Motor neuron (in vitro differentiated cells): ENCODE results near the gene DMRTA1. TPM values are rescaled to one million over a fixed set of nuclear protein-coding genes. Genes with fewer than 3 reads are reported as not detected.
"Not testable (repeated sequence)": the region's sequence is repeated elsewhere in the genome, so short reads cannot be mapped to it uniquely, and the experiment has no call there.

Experiments
- ATAC-seq, 8 experiments: fragments of 200-7000 bp; cut with Tn5 transposase; replicated peaks in 6 of 8; 2 replicates each; pipeline ENCODE4 v1.8.0; 2021; ENCODE audit warnings: mild to moderate bottlenecking in 8 of 8, moderate library complexity in 8 of 8
- H3K27ac ChIP-seq, 2 donors: fragments of 250-450 bp; sonication (Bioruptor Pico); 2 replicates each; pipeline ENCODE4 v1.9.0; 2021; ENCODE audit warnings: antibody characterized with exemption in 2 of 2, mild to moderate bottlenecking in 2 of 2, moderate library complexity in 1 of 2
- H3K4me1 ChIP-seq, 2 donors: fragments of 250-450 bp; sonication (Bioruptor Pico); replicated peaks in 1 of 2; 2 replicates each; pipeline ENCODE4 v1.6.1; 2021; ENCODE audit warnings: antibody characterized with exemption in 2 of 2, mild to moderate bottlenecking in 2 of 2, moderate library complexity in 1 of 2
- H3K4me3 ChIP-seq, 5 donors: fragments of 250-450 bp; sonication (Bioruptor Pico); 2 replicates each; pipeline ENCODE4 v1.9.0; 2021; ENCODE audit warnings: antibody characterized with exemption in 5 of 5, mild to moderate bottlenecking in 5 of 5, moderate library complexity in 4 of 5
- WGBS, 10 experiments: fragments of 450-650 bp; shearing (Covaris generic); methylation state at CpG; one replicate each; pipeline ENCODE4 v1.0.0; 2022; 5-methylcytosine and 5-hydroxymethylcytosine counted together
- in situ Hi-C, 9 experiments: fragments of 400-800 bp; cut with MboI; loops; one replicate each; pipeline ENCODE4 v1.15.0; 2021; ENCODE audit warnings: low sequenced_read_pairs in 9 of 9, low pct_unique_long_range_greater_than_20kb in 2 of 9; ENCODE audit not compliant: unreplicated experiment in 9 of 9
- total RNA-seq, 8 experiments: library from RNA; unstranded; fragments of 300-600 nt; gene quantifications; 2 replicates each; pipeline versions ENCODE4 v1.2.3 to v1.2.4, GENCODE V29; 2022

DMRTA1 gene
- total RNA-seq, result 1 to 10 TPM in 2 of 8 experiments, under 1 TPM in 6; 0.09 to 3.9 (median 0.88) TPM

DNA sequence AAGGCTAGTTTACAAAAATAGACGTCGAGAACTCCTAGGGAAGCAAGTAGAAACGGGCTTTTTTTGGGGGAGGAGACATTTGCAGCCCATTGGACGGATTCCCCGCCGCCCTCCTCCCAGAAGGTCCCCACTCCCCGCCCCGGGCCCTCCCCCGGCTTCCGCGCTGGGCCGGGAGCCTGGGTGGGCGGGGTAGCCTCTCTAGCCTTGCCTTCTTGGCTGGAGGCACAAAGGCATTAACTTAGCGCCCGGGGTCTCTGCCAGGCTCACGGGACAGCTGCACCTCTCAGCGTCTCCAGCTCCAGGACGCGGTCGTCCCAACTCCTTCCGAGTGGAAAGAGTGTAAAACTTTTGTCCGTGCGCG is at the start of gene DMRTA1:
Gene DMRTA1 (plus strand): TSS at position 236 of the 361 bp plus-strand sequence. CDS start 242 bp downstream, outside the sequence.
- WGBS, 10 experiments, result 0% methylated on average over 1 to 3 of the region's 24 CpGs; no CpG with 5 or more reads in 8 of the 10 experiments
- ATAC-seq, result peak; percentile 62 to 91 (median 70)
- Histone ChIP-seq H3K27ac (peak within 1 kb of the TSS in 1 of 2 donors; percentile 63), H3K4me1 (peaks cover 2 to 4% of the 10 kb centered on the region in 2 donors), H3K4me3 (peak within 1 kb of the TSS; percentile 59 to 73 (median 63))
- in situ Hi-C loops, result loop anchor here in 2 of 9 experiments (10.0 to 25.0 kb wide), 2 partner anchors 132 to 134 kb away; no protein-coding TSS in a partner anchor

GRCh38 chr9:22401671-22402070 is 45.0 kb upstream of the DMRTA1 start:
- no peaks in the 10 kb centered on the region for H3K4me1 ChIP-seq
- no peak overlapping the region for H3K4me3 ChIP-seq
- ATAC-seq, result no peak
- in situ Hi-C loops, result no loop called here
- 0 to 100% (median 50%) methylated on average over 1 to 2 of the region's 2 CpGs; no CpG with 5 or more reads in 2 of the 10 experiments for WGBS, 10 experiments
- H3K27ac ChIP-seq, result no peak overlapping the region

DNA sequence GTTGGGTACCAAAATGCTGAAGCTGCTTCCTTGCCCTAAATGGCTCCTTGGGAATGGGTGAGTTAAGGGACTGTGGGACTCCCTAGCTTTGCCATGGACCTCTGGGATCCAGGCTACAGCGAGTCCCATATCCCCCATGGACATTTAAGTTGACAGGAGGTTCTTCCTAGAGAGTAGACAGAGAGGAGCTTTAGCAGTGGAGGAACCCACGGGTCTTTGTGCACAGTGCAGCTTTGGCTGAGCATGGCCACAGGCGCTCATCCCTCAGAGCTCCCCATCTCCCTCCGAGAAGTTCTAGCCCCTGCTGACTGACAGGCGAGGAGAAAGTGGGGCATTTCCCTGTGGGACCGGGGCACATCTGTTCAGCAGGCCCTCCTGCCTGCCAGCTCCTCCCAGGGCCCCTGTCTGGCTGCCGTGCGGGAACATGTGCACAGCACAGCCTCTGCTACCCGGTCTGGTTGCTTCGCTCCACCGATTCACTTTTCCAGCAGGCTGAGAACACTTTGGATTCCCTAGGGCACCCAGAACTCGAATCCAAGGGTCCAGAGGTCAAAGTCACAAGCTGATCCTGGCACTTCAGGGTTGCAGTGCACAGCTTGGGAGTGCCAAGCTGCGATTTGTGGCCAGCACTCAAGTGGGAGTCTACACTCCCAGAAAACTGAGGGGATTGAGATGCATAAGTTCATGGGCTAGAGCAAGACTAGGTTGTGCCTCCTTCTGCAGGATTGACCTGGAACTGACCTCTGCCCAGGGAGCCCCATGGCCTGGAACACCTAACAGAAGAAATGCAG is 40.6 kb upstream of the DMRTA1 start:
- 0 to 100% (median 74%) methylated on average over 1 to 5 of the region's 13 CpGs; no CpG with 5 or more reads in 4 of the 10 experiments for WGBS, 10 experiments
- Histone ChIP-seq H3K4me3 (no peak overlapping the region), H3K4me1 (no peaks in the 10 kb centered on the region), H3K27ac (no peak overlapping the region)
- ATAC-seq, result no peak
- in situ Hi-C loops, result no loop called here

- Histone ChIP-seq H3K4me1 (no peaks in the 10 kb centered on the region), H3K27ac (no peak overlapping the region), H3K4me3 (no peak overlapping the region)
- peak in 3 of 8 experiments; percentile 38 to 65 (median 44) for ATAC-seq
- in situ Hi-C loops, result no loop called here
- WGBS, 10 experiments, result 0 to 100% (median 50%) methylated on average over 1 of the region's 1 CpG; no CpG with 5 or more reads in 5 of the 10 experiments
Measured at GRCh38 chr9:22413884-22414283, 32.7 kb upstream of the DMRTA1 start.

- 24 to 100% (median 70%) methylated on average over 2 to 5 of the region's 5 CpGs for WGBS, 10 experiments
- ATAC-seq, result no peak
- no peaks in the 10 kb centered on the region for H3K4me1 ChIP-seq
- H3K4me3 ChIP-seq, result no peak overlapping the region
- in situ Hi-C loops, result no loop called here
- no peak overlapping the region for H3K27ac ChIP-seq
Measured at GRCh38 chr9:22415941-22416691, 30.5 kb upstream of the DMRTA1 start.

DNA sequence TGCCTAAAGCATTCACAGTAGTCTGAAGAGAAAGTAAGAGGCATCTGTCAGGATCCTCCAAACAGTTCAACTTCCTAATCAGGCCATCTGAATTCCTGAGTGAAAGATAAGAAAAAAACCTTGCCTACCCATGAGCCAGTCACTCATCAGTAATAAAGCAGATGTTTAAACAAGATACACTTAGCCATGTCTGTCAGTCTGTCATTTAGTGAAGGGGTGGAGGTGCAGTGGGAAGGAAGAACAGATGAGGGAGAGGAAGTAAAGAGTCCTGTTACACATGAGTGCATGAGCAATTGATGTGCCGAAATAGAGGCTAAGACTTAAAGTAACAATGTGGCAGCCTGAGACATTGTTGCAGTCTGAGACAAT is 29.9 kb upstream of the DMRTA1 start:
- no peak overlapping the region for H3K4me3 ChIP-seq
- H3K4me1 ChIP-seq, result no peaks in the 10 kb centered on the region
- H3K27ac ChIP-seq, result no peak overlapping the region
- WGBS, 10 experiments, result 0 to 80% (median 45%) methylated on average over 1 of the region's 1 CpG; no CpG with 5 or more reads in 2 of the 10 experiments
- no peak for ATAC-seq
- in situ Hi-C loops, result no loop called here

DNA sequence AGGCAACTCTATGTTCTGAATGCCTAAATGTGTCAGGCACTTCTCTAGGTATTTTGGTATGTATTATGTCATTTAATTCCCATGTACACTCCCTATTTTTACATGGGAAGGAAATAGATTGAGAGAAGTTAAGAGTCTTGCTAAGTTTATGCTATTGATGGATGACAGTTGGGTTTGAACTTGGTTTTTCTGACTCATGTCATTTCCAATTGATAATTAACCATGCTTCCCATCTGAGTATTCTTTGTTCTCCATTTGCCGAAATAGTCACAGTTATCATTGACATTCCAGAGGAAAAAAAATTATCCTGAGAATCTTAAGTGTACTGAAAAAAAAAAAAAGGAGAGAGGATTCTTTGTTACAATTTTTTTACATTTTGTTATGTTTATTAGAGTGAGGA is 23.1 kb upstream of the DMRTA1 start:
- Histone ChIP-seq H3K4me1 (no peaks in the 10 kb centered on the region), H3K27ac (no peak overlapping the region), H3K4me3 (no peak overlapping the region)
- ATAC-seq, result no peak
- in situ Hi-C loops, result no loop called here
- WGBS, 10 experiments, result 78 to 100% (median 100%) methylated on average over 1 of the region's 1 CpG; no CpG with 5 or more reads in 2 of the 10 experiments

GRCh38 chr9:22424616-22425015 is 22.0 kb upstream of the DMRTA1 start:
- H3K27ac ChIP-seq, result no peak overlapping the region
- no peak overlapping the region for H3K4me3 ChIP-seq
- no peaks in the 10 kb centered on the region for H3K4me1 ChIP-seq
- ATAC-seq, result no peak
- in situ Hi-C loops, result loop anchor here in 1 of 9 experiments (25.0 kb wide), 1 partner anchor 112 kb away; no protein-coding TSS in a partner anchor
- 0 to 100% (median 75%) methylated on average over 1 to 2 of the region's 2 CpGs for whole genome bisulfite sequencing, 10 experiments

GRCh38 chr9:22425551-22425950 is 21.1 kb upstream of the DMRTA1 start:
- Histone ChIP-seq H3K27ac (no peak overlapping the region), H3K4me3 (no peak overlapping the region), H3K4me1 (no peaks in the 10 kb centered on the region)
- ATAC-seq, result peak in 1 of 8 experiments; percentile 38
- WGBS, 10 experiments, result 4 to 100% (median 56%) methylated on average over 2 to 4 of the region's 4 CpGs; no CpG with 5 or more reads in 2 of the 10 experiments
- in situ Hi-C loops, result loop anchor here in 1 of 9 experiments (25.0 kb wide), 1 partner anchor 113 kb away; no protein-coding TSS in a partner anchor

DNA sequence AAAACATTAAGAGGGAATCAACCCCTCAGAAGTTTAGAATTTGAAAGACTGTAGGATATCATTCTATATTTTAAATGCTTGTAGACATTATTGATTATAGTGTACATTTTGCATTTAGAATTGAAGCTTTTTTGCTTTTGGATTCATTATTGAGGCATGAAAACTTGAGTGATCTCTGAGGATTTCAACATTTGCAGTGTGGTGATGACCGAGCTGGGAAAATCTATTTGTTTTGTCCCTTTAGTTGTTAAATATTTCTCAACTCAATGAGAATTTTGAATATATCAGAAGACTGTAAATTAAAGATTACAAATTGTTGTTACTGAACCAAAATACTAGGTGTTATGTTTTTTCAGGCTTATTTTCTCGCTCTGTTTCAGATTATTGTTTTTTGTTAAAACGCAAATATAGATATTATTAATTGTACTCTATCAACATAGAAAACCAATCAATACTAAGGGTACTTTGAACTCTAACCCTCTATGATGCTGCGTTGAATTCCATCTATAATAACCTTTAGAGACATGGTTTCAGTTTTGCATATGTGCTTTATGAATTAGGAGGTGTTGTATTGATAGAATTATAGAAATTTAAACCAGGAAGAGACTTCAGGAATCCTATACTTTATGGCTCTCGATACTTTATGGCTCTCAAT is 19.3 kb upstream of the DMRTA1 start:
- H3K27ac ChIP-seq, result no peak overlapping the region

GRCh38 chr9:22433691-22434090 is 12.9 kb upstream of the DMRTA1 start:
- Histone ChIP-seq H3K4me1 (peaks cover 0 to 3% of the 10 kb centered on the region in 2 donors), H3K4me3 (no peak overlapping the region), H3K27ac (no peak overlapping the region)
- ATAC-seq, result no peak
- in situ Hi-C loops, result loop anchor here in 1 of 9 experiments (25.0 kb wide), 1 partner anchor 121 kb away; no protein-coding TSS in a partner anchor
- 30 to 89% methylated on average over 3 to 6 of the region's 15 CpGs; no CpG with 5 or more reads in 8 of the 10 experiments for WGBS, 10 experiments

More for the DNA sequence above, 19.3 kb upstream of the DMRTA1 start:
- in situ Hi-C loops, result loop anchor here in 1 of 9 experiments (25.0 kb wide), 1 partner anchor 115 kb away; no protein-coding TSS in a partner anchor
- no peak overlapping the region for H3K4me3 ChIP-seq
- H3K4me1 ChIP-seq, result no peaks in the 10 kb centered on the region
- no peak for ATAC-seq
- WGBS, 10 experiments, result 8 to 100% (median 73%) methylated on average over 2 to 5 of the region's 5 CpGs

- WGBS, 10 experiments, result 67 to 70% methylated on average over 2 of the region's 3 CpGs; no CpG with 5 or more reads in 8 of the 10 experiments
- in situ Hi-C loops, result loop anchor here in 1 of 9 experiments (25.0 kb wide), 1 partner anchor 123 kb away; no protein-coding TSS in a partner anchor
- ATAC-seq, result not testable (repeated sequence)
Measured at GRCh38 chr9:22435252-22435651, 11.4 kb upstream of the DMRTA1 start.

More at GRCh38 chr9:22435252-22435651, 11.4 kb upstream of the DMRTA1 start:
- H3K4me3 ChIP-seq, H3K27ac ChIP-seq, H3K4me1 ChIP-seq: not testable (repeated sequence)
